ENCODE results near the gene DSG2. TPM values are rescaled to one million over a fixed set of nuclear protein-coding genes. Genes with fewer than 3 reads are reported as not detected.

Gene DSG2
- total RNA-seq, 1 donor = 9.0 TPM

- peak; percentile 78 for TF ChIP-seq CTCF (IDR thresholded peaks at IDR 0.05; ENCODE audit: extremely low read depth, low read depth, low read length)
- H3K27ac ChIP-seq (ENCODE audit: low read depth, low read length) = no peak overlapping the region
- H3K9me3 ChIP-seq (ENCODE audit: low read depth, low read length) = no peaks in the 10 kb centered on the region
- no peaks in the 10 kb centered on the region for H3K36me3 ChIP-seq (ENCODE audit: insufficient read depth, low read length)
- H3K27me3 ChIP-seq (ENCODE audit: insufficient read depth, low read length) = no peaks in the 10 kb centered on the region
- peak overlapping the region; percentile 50 for H3K4me2 ChIP-seq (ENCODE audit: insufficient read depth, low read length)
- peak overlapping the region; percentile 74 for H2AFZ ChIP-seq (ENCODE audit: low read length)
- H4K20me1 ChIP-seq (ENCODE audit: insufficient read depth, low read length) = no peaks in the 10 kb centered on the region
- no peak for DNase-seq (ENCODE audit: insufficient read length, low spot score, missing footprints)
- no peaks in the 10 kb centered on the region for H3K4me1 ChIP-seq (ENCODE audit: insufficient read depth, low read length)
- H3K4me3 ChIP-seq (ENCODE audit: insufficient read depth, low read length) = peak overlapping the region; percentile 40
- no peaks in the 10 kb centered on the region for H3K79me2 ChIP-seq (ENCODE audit: insufficient read depth, low read length)
Observed at GRCh38 chr18:31555971-31556747, 58.2 kb downstream of the DSG2 start.

DNA sequence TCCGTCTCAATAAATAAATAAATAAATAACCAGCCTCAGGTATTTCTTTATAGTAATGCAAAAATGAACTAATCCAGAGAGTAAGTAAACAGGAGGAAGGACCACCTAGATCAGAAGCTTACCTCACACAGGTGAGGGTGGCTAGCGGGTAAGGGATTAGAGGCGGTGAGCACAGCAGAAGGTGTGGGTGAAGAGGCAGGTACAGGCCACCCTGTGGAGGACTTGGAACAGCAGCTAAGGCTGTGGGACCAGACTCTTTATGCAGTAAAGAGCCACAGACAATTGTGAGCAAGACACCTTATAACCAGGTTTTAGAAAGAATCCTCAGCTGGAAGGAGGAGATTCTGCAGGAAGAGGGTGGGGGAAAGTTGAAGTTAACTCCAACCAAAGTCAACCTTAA, 59.5 kb downstream of the DSG2 start:
- no peaks in the 10 kb centered on the region for H3K27me3 ChIP-seq (ENCODE audit: insufficient read depth, low read length)
- no peak for TF ChIP-seq CTCF (IDR thresholded peaks at IDR 0.05; ENCODE audit: extremely low read depth, low read depth, low read length)
- H3K9me3 ChIP-seq (ENCODE audit: low read depth, low read length) = no peaks in the 10 kb centered on the region
- no peaks in the 10 kb centered on the region for H3K79me2 ChIP-seq (ENCODE audit: insufficient read depth, low read length)
- H3K4me2 ChIP-seq (ENCODE audit: insufficient read depth, low read length) = no peak overlapping the region
- H4K20me1 ChIP-seq (ENCODE audit: insufficient read depth, low read length) = no peaks in the 10 kb centered on the region
- no peak overlapping the region for H2AFZ ChIP-seq (ENCODE audit: low read length)
- no peaks in the 10 kb centered on the region for H3K4me1 ChIP-seq (ENCODE audit: insufficient read depth, low read length)
- H3K27ac ChIP-seq (ENCODE audit: low read depth, low read length) = no peak overlapping the region
- DNase-seq (ENCODE audit: insufficient read length, low spot score, missing footprints) = no peak
- H3K36me3 ChIP-seq (ENCODE audit: insufficient read depth, low read length) = no peaks in the 10 kb centered on the region
- no peak overlapping the region for H3K4me3 ChIP-seq (ENCODE audit: insufficient read depth, low read length)

DNA sequence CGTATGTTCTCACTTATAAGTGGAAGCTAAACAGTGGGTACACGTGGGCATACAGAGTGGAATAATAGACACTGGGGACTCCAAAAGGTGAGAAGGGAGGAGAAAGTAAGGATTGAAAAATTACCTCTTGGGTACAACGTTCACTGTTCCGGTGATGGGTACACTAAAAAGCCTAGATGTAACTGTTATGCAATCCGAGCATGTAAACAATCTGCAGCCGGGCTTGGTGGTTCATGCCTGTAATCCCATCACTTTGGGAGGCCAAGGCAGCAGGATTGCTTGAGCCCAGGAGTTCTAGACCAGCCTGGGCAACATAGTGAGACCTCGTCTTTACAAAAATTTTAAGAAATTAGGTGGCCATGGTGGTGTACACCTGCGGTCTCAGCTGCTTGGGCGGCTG, 60.6 kb downstream of the DSG2 start:
- Histone ChIP-seq H3K27me3 (ENCODE audit: insufficient read depth, low read length) (no peaks in the 10 kb centered on the region), H3K27ac (ENCODE audit: low read depth, low read length) (no peak overlapping the region), H3K36me3 (ENCODE audit: insufficient read depth, low read length) (no peaks in the 10 kb centered on the region), H3K4me3 (ENCODE audit: insufficient read depth, low read length) (no peak overlapping the region), H3K4me2 (ENCODE audit: insufficient read depth, low read length) (no peak overlapping the region), H4K20me1 (ENCODE audit: insufficient read depth, low read length) (no peaks in the 10 kb centered on the region), H3K9me3 (ENCODE audit: low read depth, low read length) (no peaks in the 10 kb centered on the region), H2AFZ (ENCODE audit: low read length) (no peak overlapping the region), H3K79me2 (ENCODE audit: insufficient read depth, low read length) (no peaks in the 10 kb centered on the region), H3K4me1 (ENCODE audit: insufficient read depth, low read length) (no peaks in the 10 kb centered on the region)
- no peak for TF ChIP-seq CTCF (IDR thresholded peaks at IDR 0.05; ENCODE audit: extremely low read depth, low read depth, low read length)
- DNase-seq (ENCODE audit: insufficient read length, low spot score, missing footprints) = no peak

- Histone ChIP-seq H3K4me3 (ENCODE audit: insufficient read depth, low read length) (no peak overlapping the region), H3K79me2 (ENCODE audit: insufficient read depth, low read length) (no peaks in the 10 kb centered on the region), H3K4me1 (ENCODE audit: insufficient read depth, low read length) (no peaks in the 10 kb centered on the region), H4K20me1 (ENCODE audit: insufficient read depth, low read length) (no peaks in the 10 kb centered on the region), H3K36me3 (ENCODE audit: insufficient read depth, low read length) (no peaks in the 10 kb centered on the region), H3K27ac (ENCODE audit: low read depth, low read length) (no peak overlapping the region), H2AFZ (ENCODE audit: low read length) (no peak overlapping the region), H3K4me2 (ENCODE audit: insufficient read depth, low read length) (no peak overlapping the region), H3K9me3 (ENCODE audit: low read depth, low read length) (no peaks in the 10 kb centered on the region), H3K27me3 (ENCODE audit: insufficient read depth, low read length) (no peaks in the 10 kb centered on the region)
- TF ChIP-seq CTCF (IDR thresholded peaks at IDR 0.05; ENCODE audit: extremely low read depth, low read depth, low read length) = no peak
- DNase-seq (ENCODE audit: insufficient read length, low spot score, missing footprints) = no peak
Observed at GRCh38 chr18:31562726-31563125, 64.7 kb downstream of the DSG2 start.
